ENCODE measurements around the gene RUBCN.
"Not testable (repeated sequence)": the region's sequence is repeated elsewhere in the genome, so short reads cannot be mapped to it uniquely, and the experiment has no call there.

RUBCN gene

GRCh38 chr3:197734667-197735318, 1.9 kb downstream of the RUBCN start:
- H3K27ac ChIP-seq, result peak overlapping the region; percentile 65
- peaks cover 19% of the 10 kb centered on the region for H3K79me2 ChIP-seq (ENCODE audit: insufficient read depth, low read depth)
- H4K20me1 ChIP-seq (ENCODE audit: insufficient read depth), result no peaks in the 10 kb centered on the region
- no peak for TF ChIP-seq CTCF (conservative IDR thresholded peaks at IDR 0.05; ENCODE audit: low read depth, low read length)
- H3K4me3 ChIP-seq (IDR thresholded peaks at IDR 0.05; ENCODE audit: insufficient read depth, low read depth, low read length), result no peak overlapping the region
- no peaks in the 10 kb centered on the region for H3K27me3 ChIP-seq (ENCODE audit: insufficient read depth, low read depth)
- peak overlapping the region; percentile 19; the same call in 1 of the 2 replicates for H3K9ac ChIP-seq
- no peaks in the 10 kb centered on the region for H3K36me3 ChIP-seq (ENCODE audit: insufficient read depth)
- H3K4me1 ChIP-seq (ENCODE audit: low read depth, poor library complexity, severe bottlenecking), result peaks cover 63% of the 10 kb centered on the region
- H3K4me2 ChIP-seq, result peak overlapping the region; percentile 96
- H2AFZ ChIP-seq (ENCODE audit: low read depth), result no peak overlapping the region

GRCh38 chr3:197733042-197733441, 3.7 kb downstream of the RUBCN start:
- H3K79me2 ChIP-seq (ENCODE audit: insufficient read depth, low read depth), result peaks cover 19% of the 10 kb centered on the region
- no peak overlapping the region for H2AFZ ChIP-seq (ENCODE audit: low read depth)
- H3K9ac ChIP-seq, result no peak overlapping the region
- no peak for TF ChIP-seq CTCF (conservative IDR thresholded peaks at IDR 0.05; ENCODE audit: low read depth, low read length)
- H3K4me1 ChIP-seq (ENCODE audit: low read depth, poor library complexity, severe bottlenecking), result peaks cover 65% of the 10 kb centered on the region
- H3K4me3 ChIP-seq (IDR thresholded peaks at IDR 0.05; ENCODE audit: insufficient read depth, low read depth, low read length), result no peak overlapping the region
- no peaks in the 10 kb centered on the region for H3K27me3 ChIP-seq (ENCODE audit: insufficient read depth, low read depth)
- H3K4me2 ChIP-seq, result no peak overlapping the region
- no peaks in the 10 kb centered on the region for H4K20me1 ChIP-seq (ENCODE audit: insufficient read depth)
- H3K27ac ChIP-seq, result no peak overlapping the region
- no peaks in the 10 kb centered on the region for H3K36me3 ChIP-seq (ENCODE audit: insufficient read depth)

GRCh38 chr3:197731483-197731882, 5.2 kb downstream of the RUBCN start:
- not testable (repeated sequence) for H3K4me3 ChIP-seq (IDR thresholded peaks at IDR 0.05; ENCODE audit: insufficient read depth, low read depth, low read length); H3K27ac ChIP-seq; H4K20me1 ChIP-seq (ENCODE audit: insufficient read depth); H3K36me3 ChIP-seq (ENCODE audit: insufficient read depth); H3K27me3 ChIP-seq (ENCODE audit: insufficient read depth, low read depth); H2AFZ ChIP-seq (ENCODE audit: low read depth); H3K4me2 ChIP-seq; H3K9ac ChIP-seq
- Histone ChIP-seq H3K4me1 (ENCODE audit: low read depth, poor library complexity, severe bottlenecking) (peaks cover 58% of the 10 kb centered on the region), H3K79me2 (ENCODE audit: insufficient read depth, low read depth) (peaks cover 25% of the 10 kb centered on the region)

GRCh38 chr3:197730770-197731169, 5.9 kb downstream of the RUBCN start:
- not testable (repeated sequence) for H3K36me3 ChIP-seq (ENCODE audit: insufficient read depth); H3K27me3 ChIP-seq (ENCODE audit: insufficient read depth, low read depth); H3K9ac ChIP-seq; H3K27ac ChIP-seq; H4K20me1 ChIP-seq (ENCODE audit: insufficient read depth); H3K4me2 ChIP-seq; H2AFZ ChIP-seq (ENCODE audit: low read depth); H3K4me3 ChIP-seq (IDR thresholded peaks at IDR 0.05; ENCODE audit: insufficient read depth, low read depth, low read length)
- Histone ChIP-seq H3K79me2 (ENCODE audit: insufficient read depth, low read depth) (peaks cover 25% of the 10 kb centered on the region), H3K4me1 (ENCODE audit: low read depth, poor library complexity, severe bottlenecking) (peaks cover 57% of the 10 kb centered on the region)

- peaks cover 25% of the 10 kb centered on the region for H3K79me2 ChIP-seq (ENCODE audit: insufficient read depth, low read depth)
- no peak overlapping the region for H3K4me3 ChIP-seq (IDR thresholded peaks at IDR 0.05; ENCODE audit: insufficient read depth, low read depth, low read length)
- H3K9ac ChIP-seq, result no peak overlapping the region; the same call in 1 of the 2 replicates
- H3K27ac ChIP-seq, result peak overlapping the region; percentile 50
- peaks cover 51% of the 10 kb centered on the region for H3K4me1 ChIP-seq (ENCODE audit: low read depth, poor library complexity, severe bottlenecking)
- TF ChIP-seq CTCF (conservative IDR thresholded peaks at IDR 0.05; ENCODE audit: low read depth, low read length), result no peak
- no peaks in the 10 kb centered on the region for H3K27me3 ChIP-seq (ENCODE audit: insufficient read depth, low read depth)
- peak overlapping the region; percentile 38; the same call in 1 of the 2 replicates for H3K4me2 ChIP-seq
- no peaks in the 10 kb centered on the region for H3K36me3 ChIP-seq (ENCODE audit: insufficient read depth)
- no peak overlapping the region for H2AFZ ChIP-seq (ENCODE audit: low read depth)
- H4K20me1 ChIP-seq (ENCODE audit: insufficient read depth), result no peaks in the 10 kb centered on the region
Observed at GRCh38 chr3:197730200-197730599, 6.5 kb downstream of the RUBCN start.

Data from KMS-11 (cell line).